IMR-90 (cell line): ENCODE data around the gene CC2D2B. TPM values are rescaled to one million over a fixed set of nuclear protein-coding genes. Genes with fewer than 3 reads are reported as not detected.
A peak's percentile ranks its signal among the peaks of the same experiment; 100 is the strongest.

Experiments
- ATAC-seq: fragments of 200-7000 bp; cut with Tn5 transposase; 2 replicates; pipeline ENCODE4 v1.9.1; 2020; ENCODE audit warnings: low read depth, mild to moderate bottlenecking, moderate library complexity
- Bru-seq: library from RNA; stranded (reverse); fragments of 400-500 nt; gene quantifications from one replicate; lab custom pipeline; 2021; lab: Mats Ljungman, UMichigan
- BruChase-seq, 2 experiments: library from RNA; stranded (reverse); fragments of 400-500 nt; gene quantifications; one replicate each; lab custom pipeline; 2021; lab: Mats Ljungman, UMichigan
- BruUV-seq: library from RNA; stranded (reverse); fragments of 400-500 nt; replicated peaks from 2 replicates; lab custom pipeline; 2021; lab: Mats Ljungman, UMichigan
- CTCF ChIA-PET: fragments of 300-600 bp; formaldehyde crosslinking; extraction: SDS; loops from one replicate; lab custom pipeline; 2021; ENCODE audit warnings: antibody characterized with exemption; lab: Yijun Ruan, JAX
- POLR2A ChIA-PET: fragments of 300-600 bp; sonication (Branson Sonifier 250); formaldehyde crosslinking; loops from one replicate; lab custom pipeline; 2022; ENCODE audit warnings: antibody characterized with exemption; ENCODE audit not compliant: unreplicated experiment; lab: Charles Lee
- DNase-seq: peaks from one replicate; pipeline ENCODE4 v3.0.0; 2013
- H2AFZ ChIP-seq: replicated peaks from 2 replicates; pipeline ENCODE3; 2013; ENCODE audit warnings: low read length, mild to moderate bottlenecking; ENCODE audit not compliant: poor library complexity
- H2AK5ac ChIP-seq: 2 replicates; pipeline ENCODE4 v1.6.1; 2013; ENCODE audit warnings: low read depth, low read length, inconsistent platforms
- H2AK9ac ChIP-seq: replicated peaks from 2 replicates; pipeline ENCODE3; 2013; ENCODE audit warnings: mild to moderate bottlenecking, low read depth, low read length, moderate library complexity; ENCODE audit not compliant: poor library complexity
- H2BK120ac ChIP-seq: 2 replicates; pipeline ENCODE4 v1.6.1; 2013; ENCODE audit warnings: low read depth, low read length, inconsistent platforms
- H2BK15ac ChIP-seq: 3 replicates; pipeline ENCODE4 v1.6.1; 2013; ENCODE audit warnings: low read depth, low read length, inconsistent platforms
- H2BK20ac ChIP-seq: 2 replicates; pipeline ENCODE4 v1.6.1; 2013; ENCODE audit warnings: low read depth, mild to moderate bottlenecking, inconsistent platforms, low read length, moderate library complexity
- H2BK5ac ChIP-seq: 2 replicates; pipeline ENCODE4 v1.6.1; 2013; ENCODE audit warnings: mild to moderate bottlenecking, low read depth, low read length, inconsistent platforms; ENCODE audit not compliant: poor library complexity, severe bottlenecking
- H3K14ac ChIP-seq: replicated peaks from 2 replicates; pipeline ENCODE4 v1.6.1; 2013; ENCODE audit warnings: low read depth, low read length, inconsistent platforms
- H3K18ac ChIP-seq: 2 replicates; pipeline ENCODE4 v1.6.1; 2013; ENCODE audit warnings: low read depth, low read length, control low read depth
- H3K23ac ChIP-seq: 2 replicates; pipeline ENCODE4 v1.6.1; 2013; ENCODE audit warnings: low read depth, low read length, inconsistent platforms
- H3K27ac ChIP-seq: 2 replicates; pipeline ENCODE4 v1.5.1; 2013; ENCODE audit warnings: mild to moderate bottlenecking, control low read depth, low read length; ENCODE audit not compliant: insufficient read depth
- H3K27me3 ChIP-seq: 2 replicates; pipeline ENCODE4 v1.6.1; 2013; ENCODE audit warnings: low read length; ENCODE audit not compliant: control insufficient read depth, insufficient read depth
- H3K36me3 ChIP-seq: 2 replicates; pipeline ENCODE4 v1.6.1; 2013; ENCODE audit warnings: low read length, mixed read lengths; ENCODE audit not compliant: control insufficient read depth, insufficient read depth
- H3K4ac ChIP-seq: 2 replicates; pipeline ENCODE4 v1.6.1; 2013; ENCODE audit warnings: low read depth, low read length, inconsistent platforms
- H3K4me1 ChIP-seq: 2 replicates; pipeline ENCODE4 v1.6.1; 2013; ENCODE audit warnings: low read length, mixed read lengths; ENCODE audit not compliant: control insufficient read depth, insufficient read depth
- H3K4me2 ChIP-seq: 2 replicates; pipeline ENCODE4 v1.6.1; 2013; ENCODE audit warnings: low read depth, mild to moderate bottlenecking, control low read depth, low read length, moderate library complexity
- H3K4me3 ChIP-seq: 2 replicates; pipeline ENCODE4 v1.5.1; 2013; ENCODE audit warnings: low read depth, mild to moderate bottlenecking, control low read depth, low read length, moderate library complexity; ENCODE audit not compliant: insufficient read depth
- H3K56ac ChIP-seq: 2 replicates; pipeline ENCODE4 v1.6.1; 2013; ENCODE audit warnings: low read length, inconsistent platforms; ENCODE audit not compliant: insufficient read depth; ENCODE audit errors: extremely low read depth
- H3K79me1 ChIP-seq, 2 experiments: 2 replicates each; pipeline ENCODE4 v1.6.1; 2013; ENCODE audit warnings: low read length in 2 of 2, inconsistent platforms in 1 of 2, low read depth in 1 of 2
- H3K9ac ChIP-seq: 2 replicates; pipeline ENCODE4 v1.6.1; 2013; ENCODE audit warnings: low read depth, low read length, control low read depth
- H3K9me1 ChIP-seq: 2 replicates; pipeline ENCODE4 v1.6.1; 2013; ENCODE audit warnings: low read length, inconsistent platforms; ENCODE audit not compliant: insufficient read depth
- H3K9me3 ChIP-seq: 2 replicates; pipeline ENCODE4 v1.6.1; 2013; ENCODE audit warnings: low read length; ENCODE audit not compliant: control insufficient read depth, insufficient read depth
- H4K20me1 ChIP-seq: 2 replicates; pipeline ENCODE4 v1.6.1; 2013; ENCODE audit warnings: low read length, inconsistent platforms; ENCODE audit not compliant: insufficient read depth
- H4K5ac ChIP-seq: 2 replicates; pipeline ENCODE4 v1.6.1; 2013; ENCODE audit warnings: mild to moderate bottlenecking, low read depth, low read length, control low read depth
- H4K8ac ChIP-seq, 2 experiments: 2 replicates each; pipeline ENCODE4 v1.6.1; 2013; ENCODE audit warnings: low read depth in 2 of 2, low read length in 2 of 2, control low read depth in 1 of 2, inconsistent platforms in 1 of 2
- H4K91ac ChIP-seq: 2 replicates; pipeline ENCODE4 v1.6.1; 2013; ENCODE audit warnings: low read depth, low read length, inconsistent platforms; ENCODE audit not compliant: insufficient read depth
- MAFK ChIP-seq: IDR thresholded peaks from 2 replicates; pipeline ENCODE4 v1.6.1; 2012; ENCODE audit warnings: low read depth, low read length, improper control_type of control experiment
- MAZ ChIP-seq: IDR thresholded peaks from 2 replicates; pipeline ENCODE4 v1.6.1; 2012; ENCODE audit warnings: low read depth, mild to moderate bottlenecking, low read length, improper control_type of control experiment, moderate library complexity, borderline replicate concordance
- MXI1 ChIP-seq: IDR thresholded peaks from 2 replicates; pipeline ENCODE4 v1.6.1; 2012; ENCODE audit warnings: low read depth, mild to moderate bottlenecking, low read length, moderate library complexity, borderline replicate concordance
- WGBS, 2 experiments: methylation state at CpG; one replicate each; pipeline versions ENCODE4 v1.1.5 to v1.1.7; 2013; ENCODE audit warnings: missing lambda C conversion rate in 2 of 2; ENCODE audit not compliant: insufficient read length in 1 of 2; ENCODE audit errors: extremely low coverage in 2 of 2; 5-methylcytosine and 5-hydroxymethylcytosine counted together
- dilution Hi-C: fragments of 300-500 bp; cut with HindIII; formaldehyde crosslinking; loops from one replicate; pipeline ENCODE4 v1.14.3; 2018; ENCODE audit warnings: low sequenced_read_pairs; ENCODE audit not compliant: unreplicated experiment
- in situ Hi-C: fragments of 300-500 bp; cut with MboI; formaldehyde crosslinking; loops from 3 replicates; pipeline ENCODE4 v1.14.3; 2019; ENCODE audit warnings: low sequenced_read_pairs, inconsistent platforms, mixed read lengths
- intact Hi-C: fragments of 100-400 bp; cut with micrococcal nuclease; formaldehyde crosslinking; loops from 2 replicates; pipeline ENCODE4 v1.10.0; 2022
- long read RNA-seq: library from polyadenylated mRNA; unstranded; transcript quantifications from one replicate; pipeline ENCODE4 v2.0.0, GENCODE V29; 2021; ENCODE audit not compliant: unreplicated experiment
- polyA plus RNA-seq, 3 experiments: library from polyadenylated mRNA; depleted of rRNA; stranded (reverse); fragments of >200 nt; gene quantifications; 2 replicates each; pipeline ENCODE4 v1.2.3, GENCODE V29; 2012; ENCODE audit warnings: low replicate concordance in 1 of 3
- total RNA-seq: library from RNA; depleted of rRNA; stranded (reverse); fragments of >200 nt; gene quantifications from 2 replicates; pipeline ENCODE4 v1.2.3, GENCODE V29; 2012; rRNA removed
- TF ChIP-seq, protein P1 (sequence below): conservative IDR thresholded peaks from 2 replicates; pipeline ENCODE4 v1.5.1; 2012; ENCODE audit warnings: mild to moderate bottlenecking, low read depth, low read length, improper control_type of control experiment

Gene CC2D2B, protein sequence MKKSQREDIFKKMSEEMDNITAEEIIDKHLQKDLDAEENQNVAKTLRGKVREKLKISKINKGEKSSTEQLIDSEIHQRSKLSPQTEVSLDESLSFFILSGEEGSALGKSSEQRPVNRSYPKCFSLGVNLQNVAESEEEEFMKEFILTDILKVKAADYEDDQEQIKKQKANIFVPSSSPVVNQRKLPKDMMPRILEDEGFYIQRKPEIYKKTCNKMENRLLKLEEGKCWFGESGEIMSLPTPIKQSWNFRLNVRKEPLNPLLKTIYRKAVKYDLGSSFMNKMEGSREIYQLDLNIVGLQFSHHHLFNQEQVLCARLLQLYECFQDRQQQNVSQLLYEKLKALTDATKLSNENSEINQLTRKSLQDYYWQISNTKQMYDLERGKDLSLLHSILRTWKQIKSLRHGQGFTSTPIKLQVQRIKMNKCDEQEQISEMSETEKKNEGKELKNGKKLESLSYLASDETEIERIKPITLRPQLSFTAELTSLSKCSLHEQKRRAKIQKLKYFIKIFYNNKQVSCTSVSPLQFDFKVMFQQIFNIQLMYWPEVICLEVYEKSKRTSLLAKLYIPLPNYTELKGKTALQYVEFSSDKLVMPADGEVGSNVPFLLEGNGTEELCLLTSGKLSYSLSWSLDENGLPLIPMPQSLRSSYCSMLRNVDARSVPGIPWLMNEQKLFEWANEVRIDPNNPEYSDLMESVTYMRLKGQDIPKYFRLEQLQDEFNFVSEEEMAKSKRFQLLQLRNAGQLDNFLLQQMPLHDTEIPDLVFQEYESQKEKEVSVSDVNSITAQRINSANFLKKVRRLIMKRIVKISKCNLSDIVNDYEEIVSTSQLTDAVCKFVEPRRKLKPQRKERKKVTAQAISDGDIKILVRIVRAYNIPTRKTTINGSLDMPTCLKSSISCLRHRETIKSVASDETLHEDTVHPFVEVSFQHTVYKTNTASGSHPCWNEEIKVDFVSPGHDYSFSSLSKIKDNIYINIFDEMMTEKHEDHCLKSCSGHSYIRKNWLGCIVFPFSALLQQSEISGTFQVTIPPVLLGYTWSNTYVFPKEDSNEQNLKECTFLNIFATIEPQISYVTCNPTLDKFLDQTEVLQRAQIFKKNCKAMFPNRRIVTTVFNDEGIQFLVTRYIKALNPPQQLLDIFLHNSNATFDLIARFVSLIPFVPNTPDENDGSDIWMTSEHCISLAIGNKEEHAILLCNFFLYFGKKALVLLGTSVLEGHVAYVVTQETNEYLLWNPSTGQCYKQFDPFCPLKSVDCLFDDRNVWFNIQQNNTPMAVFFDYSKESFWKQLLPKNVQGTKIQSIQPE (N-terminal part only)
- not detected in 2 replicates for total RNA-seq
- polyA plus RNA-seq (2012; rRNA removed) = not detected in 2 replicates
- not detected in 2 replicates for polyA plus RNA-seq (2012; cell fraction: cytosol; rRNA removed)
- polyA plus RNA-seq (2012; cell fraction: nucleus; rRNA removed; ENCODE audit: low replicate concordance) = not detected in 2 replicates
- percentile 7 among the genes with signal in this experiment for Bru-seq, nascent RNA
- percentile 17 among the genes with signal in this experiment for BruChase-seq, experiment 1, labeled RNA remaining after a 6-hour chase
- percentile 17 among the genes with signal in this experiment for BruChase-seq, experiment 2, labeled RNA remaining after a 2-hour chase
- long read RNA-seq = 0 reads

DNA sequence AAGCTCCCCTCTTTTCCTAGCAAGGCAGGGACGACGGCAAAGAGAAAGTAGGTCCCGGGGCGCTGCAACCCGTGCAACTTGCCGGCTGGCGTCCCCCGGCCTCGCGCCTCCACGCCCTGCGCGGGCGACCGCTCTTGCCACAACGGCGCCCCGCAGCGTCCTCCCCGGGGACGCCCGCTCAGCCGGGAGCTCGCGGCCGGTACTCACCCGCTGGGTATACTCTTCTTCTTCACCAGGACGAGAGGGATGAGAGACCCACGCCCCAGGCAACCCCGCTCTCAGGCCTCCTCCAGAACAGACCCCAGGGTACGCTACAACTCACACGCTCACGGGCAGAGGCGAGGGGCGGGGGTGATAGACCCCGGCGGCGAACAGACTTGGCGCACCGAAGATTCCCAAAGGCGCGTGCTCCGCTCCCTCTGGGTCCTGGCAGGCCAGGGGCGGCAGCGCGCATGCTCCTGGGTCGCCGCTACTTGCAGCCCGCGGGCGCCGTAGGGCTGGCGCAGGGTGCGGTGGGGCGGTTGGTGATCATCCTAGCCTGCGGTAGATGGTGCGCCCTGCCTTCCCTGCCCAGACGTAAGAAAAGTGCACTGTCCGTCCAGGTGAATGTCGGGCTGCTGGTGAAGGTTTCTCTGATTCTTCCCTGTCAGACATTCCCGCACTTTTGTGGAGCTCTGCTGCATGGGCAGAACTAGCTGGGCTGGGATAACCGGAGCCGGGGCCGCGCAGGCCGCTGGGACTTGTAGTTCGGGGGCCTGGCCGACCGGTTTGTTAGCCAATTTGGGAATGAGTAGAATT is at the start of gene CC2D2B:
Gene CC2D2B (plus strand): TSS at position 520 of the 798 bp plus-strand sequence. CDS start 3,349 bp downstream, outside the sequence.
- POLR2A ChIA-PET = interaction anchor here (0.6 kb wide), 1 partner anchor 186 kb away, joined by 3 read pairs; no protein-coding TSS in a partner anchor
- Histone ChIP-seq H3K27me3 (no peaks in the 10 kb centered on the region), H3K14ac (peak within 1 kb of the TSS; percentile 67), H3K4ac (peak within 1 kb of the TSS; percentile 79), H3K9ac (peak within 1 kb of the TSS; percentile 82), H2AK5ac (no peak within 1 kb of the TSS), H2BK5ac (peak within 1 kb of the TSS; percentile 69), H3K56ac (peak within 1 kb of the TSS; percentile 79; the same call in 1 of the 2 replicates), H3K18ac (no peak within 1 kb of the TSS), H4K8ac (peak within 1 kb of the TSS; percentile 68 to 90), H3K4me3 (peak within 1 kb of the TSS; percentile 85), H3K9me1 (no peaks in the 10 kb centered on the region), H3K27ac (peak within 1 kb of the TSS; percentile 79), H2BK20ac (no peak within 1 kb of the TSS), H3K79me1 (peaks cover 0 to 6% of the 10 kb centered on the region in 2 experiments; a peak in 1 of 4 replicates), H2AFZ (peak within 1 kb of the TSS; percentile 100), H4K91ac (0 out of 2 replicates have a peak within 1 kb of the TSS, but pooled peaks have one; percentile 47), H3K36me3 (peaks cover under 1% of the 10 kb centered on the region; the same call in 1 of the 2 replicates), H2AK9ac (peak within 1 kb of the TSS; percentile 89), H3K9me3 (no peaks in the 10 kb centered on the region), H3K4me2 (peak within 1 kb of the TSS; percentile 93), H4K20me1 (no peaks in the 10 kb centered on the region), H2BK120ac (peak within 1 kb of the TSS; percentile 57; the same call in 1 of the 2 replicates), H2BK15ac (peak within 1 kb of the TSS; percentile 35; the same call in 1 of the 3 replicates), H4K5ac (peak within 1 kb of the TSS; percentile 59; the same call in 1 of the 2 replicates), H3K23ac (peak within 1 kb of the TSS; percentile 83), H3K4me1 (no peaks in the 10 kb centered on the region)
- peak; percentile 96 for ATAC-seq
- 0% methylated on average over 19 of the region's 69 CpGs; no CpG with 5 or more reads in 1 of the 2 experiments for WGBS, 2 experiments
- DNase-seq = peak; percentile 74
- TF ChIP-seq MAFK (0 out of 2 replicates have a peak, but pooled peaks have one; percentile 37), MXI1 (peak; percentile 69; the same call in 1 of the 2 replicates), MAZ (no peak)
- TF ChIP-seq, protein P1, sequence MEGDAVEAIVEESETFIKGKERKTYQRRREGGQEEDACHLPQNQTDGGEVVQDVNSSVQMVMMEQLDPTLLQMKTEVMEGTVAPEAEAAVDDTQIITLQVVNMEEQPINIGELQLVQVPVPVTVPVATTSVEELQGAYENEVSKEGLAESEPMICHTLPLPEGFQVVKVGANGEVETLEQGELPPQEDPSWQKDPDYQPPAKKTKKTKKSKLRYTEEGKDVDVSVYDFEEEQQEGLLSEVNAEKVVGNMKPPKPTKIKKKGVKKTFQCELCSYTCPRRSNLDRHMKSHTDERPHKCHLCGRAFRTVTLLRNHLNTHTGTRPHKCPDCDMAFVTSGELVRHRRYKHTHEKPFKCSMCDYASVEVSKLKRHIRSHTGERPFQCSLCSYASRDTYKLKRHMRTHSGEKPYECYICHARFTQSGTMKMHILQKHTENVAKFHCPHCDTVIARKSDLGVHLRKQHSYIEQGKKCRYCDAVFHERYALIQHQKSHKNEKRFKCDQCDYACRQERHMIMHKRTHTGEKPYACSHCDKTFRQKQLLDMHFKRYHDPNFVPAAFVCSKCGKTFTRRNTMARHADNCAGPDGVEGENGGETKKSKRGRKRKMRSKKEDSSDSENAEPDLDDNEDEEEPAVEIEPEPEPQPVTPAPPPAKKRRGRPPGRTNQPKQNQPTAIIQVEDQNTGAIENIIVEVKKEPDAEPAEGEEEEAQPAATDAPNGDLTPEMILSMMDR = peak; percentile 23; the same call in 1 of the 2 replicates
- no TSS peak for BruUV-seq
- dilution Hi-C loops (no loop called here), in situ Hi-C loops (no loop called here), intact Hi-C loops (loop anchor here (1.0 to 2.0 kb wide), 3 partner anchors 77 to 213 kb away; partner anchors contain the start of gene CCNJ)
- CTCF ChIA-PET = interaction anchor here (0.5 to 2.1 kb wide), 9 partner anchors 12 to 1165 kb away, joined by 3 to 8 read pairs (median 4); partner anchors contain the start of gene TCTN3
